ENCODE results near the gene TMEM183A.

DNA sequence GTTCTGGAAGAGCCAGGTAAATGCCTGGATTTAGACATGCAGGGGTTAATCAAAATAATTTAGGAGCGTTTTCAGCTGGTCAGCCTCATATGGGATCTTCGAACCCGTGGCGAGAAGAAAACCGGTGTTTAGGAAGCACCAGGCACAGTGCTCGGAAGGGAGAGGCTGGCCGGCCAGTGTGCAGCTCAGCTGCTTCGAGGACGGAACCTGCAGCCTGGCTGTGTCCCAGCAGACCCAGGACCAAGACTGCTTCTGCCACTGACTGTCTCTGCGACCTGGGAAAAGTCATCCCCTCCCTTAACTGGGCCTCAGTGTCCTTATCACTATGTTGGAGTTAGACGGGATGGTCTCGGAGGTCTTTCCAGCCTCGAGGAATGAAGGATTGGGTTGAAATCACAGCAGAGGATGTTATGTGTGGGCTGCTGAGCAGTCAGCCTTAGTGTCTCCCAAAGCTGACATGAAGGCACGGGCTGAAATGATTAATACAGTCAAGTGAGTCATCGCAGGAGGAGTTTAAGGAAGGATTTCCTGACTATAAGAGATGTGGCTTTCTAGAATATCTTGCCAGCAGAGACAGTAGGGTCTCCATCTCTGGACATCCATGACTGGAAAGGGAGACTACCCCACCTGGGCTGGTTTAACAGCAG is 39.9 kb downstream of the TMEM183A start:
- TF ChIP-seq ETV6 (conservative IDR thresholded peaks at IDR 0.05 in 1 of 2, IDR thresholded peaks at IDR 0.05 in 1 of 2; ENCODE audit: borderline replicate concordance in 1 of 2, low read depth in 1 of 2) (no peak), SP1 (IDR thresholded peaks at IDR 0.05; ENCODE audit: low read depth, low read length) (no peak), ZNF384 (IDR thresholded peaks at IDR 0.05; ENCODE audit: borderline replicate concordance, low read depth, low read length) (no peak), CHD2 (IDR thresholded peaks at IDR 0.05; ENCODE audit: borderline replicate concordance, low read depth, low read length) (no peak), POLR2A (IDR thresholded peaks at IDR 0.05; ENCODE audit: low read depth, low read length) (no peak), JUNB (IDR thresholded peaks at IDR 0.05) (no peak), TCF7 (IDR thresholded peaks at IDR 0.05; ENCODE audit: borderline replicate concordance) (no peak), FOXK2 (IDR thresholded peaks at IDR 0.05) (no peak), ZNF207 (IDR thresholded peaks at IDR 0.05; ENCODE audit: borderline replicate concordance) (no peak), STAT1 (conservative IDR thresholded peaks at IDR 0.05) (no peak)
- TF ChIP-seq, protein P1, sequence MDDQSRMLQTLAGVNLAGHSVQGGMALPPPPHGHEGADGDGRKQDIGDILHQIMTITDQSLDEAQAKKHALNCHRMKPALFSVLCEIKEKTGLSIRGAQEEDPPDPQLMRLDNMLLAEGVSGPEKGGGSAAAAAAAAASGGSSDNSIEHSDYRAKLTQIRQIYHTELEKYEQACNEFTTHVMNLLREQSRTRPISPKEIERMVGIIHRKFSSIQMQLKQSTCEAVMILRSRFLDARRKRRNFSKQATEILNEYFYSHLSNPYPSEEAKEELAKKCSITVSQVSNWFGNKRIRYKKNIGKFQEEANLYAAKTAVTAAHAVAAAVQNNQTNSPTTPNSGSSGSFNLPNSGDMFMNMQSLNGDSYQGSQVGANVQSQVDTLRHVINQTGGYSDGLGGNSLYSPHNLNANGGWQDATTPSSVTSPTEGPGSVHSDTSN (IDR thresholded peaks at IDR 0.05; ENCODE audit: insufficient replicate concordance, low read depth, low read length) = no peak
- TF ChIP-seq, protein P2, sequence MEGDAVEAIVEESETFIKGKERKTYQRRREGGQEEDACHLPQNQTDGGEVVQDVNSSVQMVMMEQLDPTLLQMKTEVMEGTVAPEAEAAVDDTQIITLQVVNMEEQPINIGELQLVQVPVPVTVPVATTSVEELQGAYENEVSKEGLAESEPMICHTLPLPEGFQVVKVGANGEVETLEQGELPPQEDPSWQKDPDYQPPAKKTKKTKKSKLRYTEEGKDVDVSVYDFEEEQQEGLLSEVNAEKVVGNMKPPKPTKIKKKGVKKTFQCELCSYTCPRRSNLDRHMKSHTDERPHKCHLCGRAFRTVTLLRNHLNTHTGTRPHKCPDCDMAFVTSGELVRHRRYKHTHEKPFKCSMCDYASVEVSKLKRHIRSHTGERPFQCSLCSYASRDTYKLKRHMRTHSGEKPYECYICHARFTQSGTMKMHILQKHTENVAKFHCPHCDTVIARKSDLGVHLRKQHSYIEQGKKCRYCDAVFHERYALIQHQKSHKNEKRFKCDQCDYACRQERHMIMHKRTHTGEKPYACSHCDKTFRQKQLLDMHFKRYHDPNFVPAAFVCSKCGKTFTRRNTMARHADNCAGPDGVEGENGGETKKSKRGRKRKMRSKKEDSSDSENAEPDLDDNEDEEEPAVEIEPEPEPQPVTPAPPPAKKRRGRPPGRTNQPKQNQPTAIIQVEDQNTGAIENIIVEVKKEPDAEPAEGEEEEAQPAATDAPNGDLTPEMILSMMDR (IDR thresholded peaks at IDR 0.05 in 2 of 3, conservative IDR thresholded peaks at IDR 0.05 in 1 of 3; ENCODE audit: control insufficient read depth in 2 of 3, extremely low read depth in 1 of 3, insufficient read depth in 1 of 3, low read depth in 3 of 3, low read length in 3 of 3) = no peak

All from GM12878 (cell line).